ENCODE measurements around the gene TNP2.

- TF ChIP-seq POLR2A (IDR thresholded peaks at IDR 0.05), result no peak
- no peak for TF ChIP-seq CTCF (IDR thresholded peaks at IDR 0.05)
Observed at GRCh38 chr16:11263737-11264136, 5.4 kb downstream of the TNP2 start.
